HepG2 (cell line): Measurements from ENCODE around the gene CENPO. TPM values are rescaled to one million over a fixed set of nuclear protein-coding genes. Genes with fewer than 3 reads are reported as not detected.

Experiments
- ATAC-seq: fragments of 200-7000 bp; cut with Tn5 transposase; 3 replicates; pipeline ENCODE4 v1.9.1; 2020; ENCODE audit warnings: mild to moderate bottlenecking, moderate library complexity
- BruUV-seq: library from RNA; stranded (reverse); fragments of 400-500 nt; replicated peaks from 2 replicates; lab custom pipeline; 2021; lab: Mats Ljungman, UMichigan
- CTCF ChIA-PET: fragments of 300-600 bp; formaldehyde crosslinking; extraction: SDS; loops from one replicate; lab custom pipeline; 2021; ENCODE audit warnings: low total read pairs, inconsistent platforms, low intra/inter-chr PET ratio; lab: Yijun Ruan, JAX
- POLR2A ChIA-PET: fragments of 350-600 bp; sonication (Branson Sonifier 250); formaldehyde crosslinking; loops from one replicate; lab custom pipeline; 2020; ENCODE audit warnings: antibody characterized with exemption, inconsistent platforms; lab: Yijun Ruan, JAX
- DNase-seq: peaks from one replicate; pipeline ENCODE4 v3.0.0-alpha.2; 2015; ENCODE audit warnings: low spot score
- FAIRE-seq: peaks from 3 replicates; lab custom pipeline; 2011; peaks lifted over from hg19 to GRCh38; lab: Jason Lieb, UNC
- H2AFZ ChIP-seq: one replicate; pipeline ENCODE4 v1.6.1; 2011; ENCODE audit warnings: low read length, inconsistent platforms
- H3K27ac ChIP-seq: fragments of 300-600 bp; 3 replicates; pipeline ENCODE4 v1.8.0; 2011; ENCODE audit warnings: mixed run types, mild to moderate bottlenecking, mixed read lengths, low read length, inconsistent platforms; ENCODE audit not compliant: insufficient read depth; ENCODE audit errors: extremely low read length
- H3K27me3 ChIP-seq, 2 experiments: fragments of 200-600 bp in 1 of 2; 2 replicates in 1 of 2; 3 replicates in 1 of 2; pipeline versions ENCODE4 v1.6.0 to v1.8.0; 2011; ENCODE audit warnings: low read length in 2 of 2, mild to moderate bottlenecking in 2 of 2, moderate library complexity in 2 of 2, inconsistent platforms in 1 of 2; ENCODE audit not compliant: insufficient read depth in 2 of 2, control insufficient read depth in 1 of 2
- H3K36me3 ChIP-seq, 2 experiments: fragments of 200-600 bp in 1 of 2; replicated peaks in 1 of 2; 2 replicates in 1 of 2; 3 replicates in 1 of 2; pipeline versions ENCODE4 v1.5.1 to v1.8.0; 2011; ENCODE audit warnings: low read length in 2 of 2, inconsistent platforms in 1 of 2; ENCODE audit not compliant: insufficient read depth in 2 of 2, control insufficient read depth in 1 of 2
- H3K4me1 ChIP-seq: 2 replicates; pipeline ENCODE4 v1.5.1; 2012; ENCODE audit warnings: low read length, inconsistent platforms; ENCODE audit not compliant: insufficient read depth
- H3K4me2 ChIP-seq: 2 replicates; pipeline ENCODE4 v1.6.0; 2011; ENCODE audit warnings: low read depth, low read length, inconsistent platforms
- H3K4me3 ChIP-seq, 3 experiments: fragments of 200-600 bp in 1 of 3; sonication (generic), shearing (Covaris generic) in 1 of 3; replicated peaks in 1 of 3; 2 replicates each; pipeline ENCODE4 v1.5.1; 2011 to 2016; ENCODE audit warnings: low read length in 3 of 3, inconsistent platforms in 2 of 3, low read depth in 2 of 3, mild to moderate bottlenecking in 2 of 3, control low read depth in 1 of 3, mixed read lengths in 1 of 3; ENCODE audit not compliant: insufficient read depth in 1 of 3
- H3K79me2 ChIP-seq: one replicate; pipeline ENCODE4 v1.6.1; 2011; ENCODE audit warnings: low read length, inconsistent platforms; ENCODE audit not compliant: insufficient read depth
- H3K9ac ChIP-seq: 2 replicates; pipeline ENCODE4 v1.6.0; 2011; ENCODE audit warnings: mild to moderate bottlenecking, low read depth, low read length, inconsistent platforms; ENCODE audit not compliant: insufficient read depth
- H3K9me3 ChIP-seq: 2 replicates; pipeline ENCODE4 v1.5.1; 2012; ENCODE audit warnings: mild to moderate bottlenecking, low read length
- H4K20me1 ChIP-seq: 2 replicates; pipeline ENCODE4 v1.6.0; 2011; ENCODE audit warnings: inconsistent platforms, mild to moderate bottlenecking, low read length, moderate library complexity; ENCODE audit not compliant: insufficient read depth
- AHR ChIP-seq: IDR thresholded peaks from 2 replicates; pipeline ENCODE4 v1.6.1; 2018; ENCODE audit warnings: missing genetic modification reagents, missing compliant biosample characterization
- DR1 ChIP-seq: sonication (generic); formaldehyde crosslinking; IDR thresholded peaks from 2 replicates; pipeline ENCODE4 v1.8.0; 2021; ENCODE audit warnings: mild to moderate bottlenecking, missing genetic modification reagents, inconsistent platforms
- ISX ChIP-seq: sonication (generic); formaldehyde crosslinking; conservative IDR thresholded peaks from 2 replicates; pipeline ENCODE4 v1.5.0; 2020; ENCODE audit warnings: missing genetic modification reagents
- MIXL1 ChIP-seq: IDR thresholded peaks from 2 replicates; pipeline ENCODE4 v1.6.1; 2016
- MTA3 ChIP-seq: sonication (generic); formaldehyde crosslinking; IDR thresholded peaks from 2 replicates; pipeline ENCODE4 v1.4.0; 2020; ENCODE audit warnings: missing genetic modification reagents
- PBX2 ChIP-seq: IDR thresholded peaks from 2 replicates; pipeline ENCODE4 v1.6.1; 2016; ENCODE audit warnings: control low read depth
- SYNCRIP ChIP-seq: fragments of 200-400 bp; formaldehyde crosslinking; IDR thresholded peaks from 2 replicates; pipeline ENCODE4 v1.6.1; 2018; ENCODE audit warnings: mild to moderate bottlenecking, low read depth, low read length; ENCODE audit not compliant: insufficient read depth
- ZNF574 ChIP-seq: sonication (generic); formaldehyde crosslinking; IDR thresholded peaks from 2 replicates; pipeline ENCODE4 v1.4.0; 2020; ENCODE audit warnings: missing genetic modification reagents
- ZNF713 ChIP-seq: sonication (generic); formaldehyde crosslinking; IDR thresholded peaks from 2 replicates; pipeline ENCODE4 v1.4.0; 2020; ENCODE audit warnings: mild to moderate bottlenecking, missing genetic modification reagents
- ZNF775 ChIP-seq: sonication (generic); formaldehyde crosslinking; IDR thresholded peaks from 2 replicates; pipeline ENCODE4 v1.4.0; 2020; ENCODE audit warnings: missing genetic modification reagents, mild to moderate bottlenecking, moderate library complexity, borderline replicate concordance
- WGBS: methylation state at CpG from one replicate; pipeline ENCODE4 v1.1.6; 2017; ENCODE audit warnings: low lambda C conversion rate; 5-methylcytosine and 5-hydroxymethylcytosine counted together
- in situ Hi-C: cut with HindIII; loops from 2 replicates; pipeline ENCODE4 v1.10.0; 2017; ENCODE audit warnings: low pct_unique_long_range_greater_than_20kb; ENCODE audit not compliant: extremely low pct_ligation_motif_present
- intact Hi-C: fragments of 100-400 bp; cut with micrococcal nuclease; formaldehyde crosslinking; loops from one replicate; pipeline ENCODE4 v1.10.0; 2022; ENCODE audit not compliant: unreplicated experiment
- polyA plus RNA-seq, 8 experiments: library from polyadenylated mRNA; depleted of rRNA in 3 of 8; stranded (reverse) in 7 of 8; unstranded in 1 of 8; fragments of >200 nt; fragmentation: Illumina TruSeq in 4 of 8; extraction: Trizol in 4 of 8; gene quantifications; 2 replicates each; pipeline versions ENCODE4 v1.2.1 to v1.2.3, GENCODE V29; 2011 to 2016; ENCODE audit warnings: low read depth in 4 of 8, missing spikeins in 1 of 8, mixed read lengths in 1 of 8; ENCODE audit not compliant: insufficient read depth in 1 of 8
- total RNA-seq, 5 experiments: library from RNA; depleted of rRNA; stranded (reverse); fragments of >200 nt; fragmentation: Illumina TruSeq; extraction: Trizol; gene quantifications; 2 replicates each; pipeline ENCODE4 v1.2.3, GENCODE V29; 2016; ENCODE audit warnings: low read depth in 1 of 5
- TF ChIP-seq, protein P1 (sequence below): sonication (generic); formaldehyde crosslinking; IDR thresholded peaks from 2 replicates; pipeline ENCODE4 v1.5.0; 2020; ENCODE audit warnings: missing genetic modification reagents

Gene CENPO
- total and polyA plus RNA-seq, 2 of the 13 experiments (the other 11 are each of a cell fraction or from before 2014, with no cell fraction given) = 19.7 to 35.5 TPM

DNA sequence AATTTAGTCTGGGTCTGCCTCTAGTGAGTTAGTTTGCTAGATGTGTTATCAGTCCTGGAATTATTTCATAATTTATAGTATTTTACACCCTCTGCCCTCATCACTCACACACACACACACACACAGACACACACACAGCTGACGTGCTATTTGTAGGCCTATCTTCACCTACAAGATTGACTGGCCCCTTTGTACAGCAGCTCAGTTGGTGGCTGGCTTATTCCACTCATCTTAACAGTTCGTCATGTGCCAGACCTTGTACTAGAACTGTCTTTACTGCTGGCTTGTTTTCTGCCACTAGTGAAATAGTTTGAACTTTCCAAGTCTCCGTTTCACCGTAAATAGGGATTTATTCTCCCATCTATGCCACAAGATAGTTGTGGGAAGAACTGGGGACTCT lies 21.3 kb downstream of the CENPO start:
- Histone ChIP-seq H3K4me2 (no peak overlapping the region), H3K4me1 (peaks cover 24% of the 10 kb centered on the region), H4K20me1 (no peaks in the 10 kb centered on the region), H3K27ac (no peak overlapping the region), H3K36me3 (peaks cover 29 to 59% of the 10 kb centered on the region in 2 experiments), H3K9me3 (no peaks in the 10 kb centered on the region), H3K79me2 (peaks cover 35% of the 10 kb centered on the region), H2AFZ (no peak overlapping the region), H3K4me3 (no peak overlapping the region), H3K9ac (no peak overlapping the region), H3K27me3 (no peaks in the 10 kb centered on the region)
- no TSS peak for BruUV-seq
- no peak for DNase-seq
- in situ Hi-C loops (no loop called here), intact Hi-C loops (no loop called here)
- ChIA-PET CTCF (no interaction called here), POLR2A (no interaction called here)
- no peak for TF ChIP-seq SYNCRIP
- TF ChIP-seq, protein P1, sequence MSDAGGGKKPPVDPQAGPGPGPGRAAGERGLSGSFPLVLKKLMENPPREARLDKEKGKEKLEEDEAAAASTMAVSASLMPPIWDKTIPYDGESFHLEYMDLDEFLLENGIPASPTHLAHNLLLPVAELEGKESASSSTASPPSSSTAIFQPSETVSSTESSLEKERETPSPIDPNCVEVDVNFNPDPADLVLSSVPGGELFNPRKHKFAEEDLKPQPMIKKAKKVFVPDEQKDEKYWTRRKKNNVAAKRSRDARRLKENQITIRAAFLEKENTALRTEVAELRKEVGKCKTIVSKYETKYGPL (CRISPR knock-in tag) = no peak
- TF ChIP-seq DR1 = no peak
- FAIRE-seq = no peak
- no peak for ATAC-seq
- 100% methylated on average over 4 of the region's 4 CpGs for WGBS

DNA sequence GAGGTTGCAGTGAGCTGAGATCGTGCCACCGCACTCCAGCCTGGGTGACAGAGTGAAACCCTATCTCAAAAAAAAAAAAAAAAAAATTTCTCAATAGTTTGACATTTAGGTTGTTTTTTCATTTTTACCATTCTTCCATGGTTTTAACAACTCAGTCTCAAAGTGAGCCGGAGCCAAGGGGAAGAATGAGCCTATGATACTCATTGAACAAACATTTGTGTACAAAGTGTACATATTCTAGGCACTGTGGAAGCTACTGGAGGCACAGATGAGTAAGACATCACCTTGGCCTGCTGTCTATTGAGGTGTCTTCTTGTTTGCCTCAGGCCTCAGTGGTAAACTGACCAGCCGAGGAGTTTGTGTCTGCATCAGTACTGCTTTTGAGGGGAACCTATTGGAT lies 21.9 kb downstream of the CENPO start:
- DNase-seq = no peak
- no TSS peak for BruUV-seq
- Histone ChIP-seq H3K9ac (no peak overlapping the region), H2AFZ (no peak overlapping the region), H3K36me3 (peaks cover 30 to 65% of the 10 kb centered on the region in 2 experiments), H3K27ac (no peak overlapping the region), H3K4me3 (no peak overlapping the region), H3K4me1 (peaks cover 18% of the 10 kb centered on the region), H3K4me2 (no peak overlapping the region), H3K9me3 (no peaks in the 10 kb centered on the region), H3K79me2 (peaks cover 29% of the 10 kb centered on the region), H4K20me1 (no peaks in the 10 kb centered on the region), H3K27me3 (no peaks in the 10 kb centered on the region)
- CTCF ChIA-PET = no interaction called here
- intact Hi-C loops = no loop called here
- in situ Hi-C loops = no loop called here
- FAIRE-seq = no peak
- POLR2A ChIA-PET = no interaction called here
- TF ChIP-seq PBX2 (CRISPR knock-in tag) (no peak), ZNF713 (CRISPR knock-in tag) (no peak), AHR (CRISPR knock-in tag) (no peak), ZNF775 (CRISPR knock-in tag) (no peak), MTA3 (CRISPR knock-in tag) (no peak), MIXL1 (CRISPR knock-in tag) (no peak), ZNF574 (CRISPR knock-in tag) (no peak), ISX (no peak)
- no peak for ATAC-seq
- WGBS = 90% methylated on average over 4 of the region's 4 CpGs
